BLaER1 (cell line): ENCODE results near the gene PRMT7.

Experiments used
- H3K27ac ChIP-seq: shearing (Covaris generic); formaldehyde crosslinking; 2 replicates; pipeline ENCODE4 v1.8.1; 2022
- H3K27me3 ChIP-seq: shearing (Covaris generic); formaldehyde crosslinking; 2 replicates; pipeline ENCODE4 v1.8.1; 2022
- H3K36me3 ChIP-seq: shearing (Covaris generic); formaldehyde crosslinking; 2 replicates; pipeline ENCODE4 v1.8.1; 2022
- H3K4me1 ChIP-seq: shearing (Covaris generic); formaldehyde crosslinking; 2 replicates; pipeline ENCODE4 v1.8.1; 2022
- H3K4me2 ChIP-seq: shearing (Covaris generic); formaldehyde crosslinking; 2 replicates; pipeline ENCODE4 v1.8.1; 2022
- H3K4me3 ChIP-seq: shearing (Covaris generic); formaldehyde crosslinking; 2 replicates; pipeline ENCODE4 v1.8.1; 2022
- H3K9ac ChIP-seq: shearing (Covaris generic); formaldehyde crosslinking; 2 replicates; pipeline ENCODE4 v1.8.1; 2022
- H3K9me3 ChIP-seq: shearing (Covaris generic); formaldehyde crosslinking; 2 replicates; pipeline ENCODE4 v1.8.1; 2022
- H4K20me1 ChIP-seq: shearing (Covaris generic); formaldehyde crosslinking; 2 replicates; pipeline ENCODE4 v1.8.1; 2022
- Cebpa-rat ChIP-seq: shearing (Covaris generic); IDR thresholded peaks from 2 replicates; pipeline ENCODE4 v1.8.1; 2022

The PRMT7 gene, protein sequence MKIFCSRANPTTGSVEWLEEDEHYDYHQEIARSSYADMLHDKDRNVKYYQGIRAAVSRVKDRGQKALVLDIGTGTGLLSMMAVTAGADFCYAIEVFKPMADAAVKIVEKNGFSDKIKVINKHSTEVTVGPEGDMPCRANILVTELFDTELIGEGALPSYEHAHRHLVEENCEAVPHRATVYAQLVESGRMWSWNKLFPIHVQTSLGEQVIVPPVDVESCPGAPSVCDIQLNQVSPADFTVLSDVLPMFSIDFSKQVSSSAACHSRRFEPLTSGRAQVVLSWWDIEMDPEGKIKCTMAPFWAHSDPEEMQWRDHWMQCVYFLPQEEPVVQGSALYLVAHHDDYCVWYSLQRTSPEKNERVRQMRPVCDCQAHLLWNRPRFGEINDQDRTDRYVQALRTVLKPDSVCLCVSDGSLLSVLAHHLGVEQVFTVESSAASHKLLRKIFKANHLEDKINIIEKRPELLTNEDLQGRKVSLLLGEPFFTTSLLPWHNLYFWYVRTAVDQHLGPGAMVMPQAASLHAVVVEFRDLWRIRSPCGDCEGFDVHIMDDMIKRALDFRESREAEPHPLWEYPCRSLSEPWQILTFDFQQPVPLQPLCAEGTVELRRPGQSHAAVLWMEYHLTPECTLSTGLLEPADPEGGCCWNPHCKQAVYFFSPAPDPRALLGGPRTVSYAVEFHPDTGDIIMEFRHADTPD

GRCh38 chr16:68310774-68311511 is at the start of gene PRMT7, which contains the start of gene SLC7A6OS:
Gene PRMT7 (plus strand): TSS chr16:68311019. CDS start chr16:68315980, 4,961 bp downstream.
Gene SLC7A6OS (minus strand): TSS chr16:68310946. CDS start chr16:68310926, 20 bp downstream.
- peak within 1 kb of the TSS; percentile 95 for H3K4me2 ChIP-seq
- H3K9ac ChIP-seq = peak within 1 kb of the TSS; percentile 88
- H3K4me1 ChIP-seq = peaks cover 39% of the 10 kb centered on the region
- H3K27me3 ChIP-seq = no peaks in the 10 kb centered on the region
- H3K36me3 ChIP-seq = peaks cover 74% of the 10 kb centered on the region
- H4K20me1 ChIP-seq = peaks cover 24% of the 10 kb centered on the region; the same call in 1 of the 2 replicates
- no peaks in the 10 kb centered on the region for H3K9me3 ChIP-seq
- H3K27ac ChIP-seq = peak within 1 kb of the TSS; percentile 83
- TF ChIP-seq Cebpa-rat = no peak
- peak within 1 kb of the TSS; percentile 86 for H3K4me3 ChIP-seq

DNA sequence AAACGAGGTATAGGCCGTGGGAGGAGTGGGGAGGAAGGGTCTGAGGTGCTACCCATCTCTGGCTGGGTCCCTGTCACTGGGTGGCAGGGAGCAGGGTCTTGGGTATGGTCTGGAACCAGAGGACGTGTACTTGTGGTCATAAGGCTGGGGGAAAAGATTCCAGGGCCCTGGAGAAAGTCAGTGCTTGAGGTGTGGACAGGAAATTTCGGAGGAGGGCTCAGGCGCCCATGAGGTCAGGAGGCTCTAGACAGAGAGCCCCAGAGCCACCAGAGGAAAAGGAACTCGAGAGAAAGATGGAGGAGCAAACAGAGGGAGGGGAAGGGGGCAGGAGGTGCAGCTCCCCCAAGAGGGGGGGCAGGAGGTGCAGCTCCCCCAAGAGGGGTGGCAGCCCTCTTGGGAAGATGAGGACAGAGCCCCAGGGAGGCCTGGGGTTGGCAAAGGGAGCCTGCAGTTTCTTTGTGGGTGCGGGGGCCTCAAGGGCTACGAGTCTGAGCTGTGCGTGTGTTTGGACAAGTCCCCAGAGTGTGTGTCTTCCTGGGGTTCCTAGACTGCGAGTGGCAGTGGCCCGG is 47.2 kb upstream of the PRMT7 start:
- H4K20me1 ChIP-seq = peaks cover 34% of the 10 kb centered on the region
- H3K36me3 ChIP-seq = peaks cover 41% of the 10 kb centered on the region
- H3K27me3 ChIP-seq = no peaks in the 10 kb centered on the region
- peaks cover 82% of the 10 kb centered on the region for H3K4me1 ChIP-seq
- H3K9me3 ChIP-seq = no peaks in the 10 kb centered on the region
- H3K27ac ChIP-seq = peak overlapping the region; percentile 97
- H3K4me2 ChIP-seq = peak overlapping the region; percentile 82
- H3K9ac ChIP-seq = peak overlapping the region; percentile 94
- no peak for TF ChIP-seq Cebpa-rat
- H3K4me3 ChIP-seq = peak overlapping the region; percentile 88

- H4K20me1 ChIP-seq = peaks cover 42% of the 10 kb centered on the region
- no peaks in the 10 kb centered on the region for H3K9me3 ChIP-seq
- peak within 1 kb of the TSS; percentile 94 for H3K9ac ChIP-seq
- TF ChIP-seq Cebpa-rat = no peak
- H3K36me3 ChIP-seq = peaks cover 41% of the 10 kb centered on the region
- peaks cover 77% of the 10 kb centered on the region for H3K4me1 ChIP-seq
- H3K27me3 ChIP-seq = no peaks in the 10 kb centered on the region
- H3K4me2 ChIP-seq = peak within 1 kb of the TSS; percentile 82
- H3K27ac ChIP-seq = peak within 1 kb of the TSS; percentile 97
- H3K4me3 ChIP-seq = peak within 1 kb of the TSS; percentile 88
Observed at GRCh38 chr16:68264128-68265077, 46.4 kb upstream of the PRMT7 start, which contains the start of gene SLC7A6. Gene SLC7A6 (plus strand): TSS chr16:68264526. CDS start chr16:68274727, 10,201 bp downstream.

GRCh38 chr16:68265078-68265920 is 45.5 kb upstream of the PRMT7 start:
- H3K9ac ChIP-seq = peak overlapping the region; percentile 94

GRCh38 chr16:68267612-68268405 is 43.0 kb upstream of the PRMT7 start:
- Histone ChIP-seq H3K4me1 (peaks cover 53% of the 10 kb centered on the region), H3K27me3 (no peaks in the 10 kb centered on the region), H3K4me2 (peak overlapping the region; percentile 51), H3K9ac (no peak overlapping the region), H3K36me3 (peaks cover 54% of the 10 kb centered on the region), H4K20me1 (peaks cover 76% of the 10 kb centered on the region), H3K9me3 (no peaks in the 10 kb centered on the region), H3K27ac (no peak overlapping the region), H3K4me3 (no peak overlapping the region)
- no peak for TF ChIP-seq Cebpa-rat

More at GRCh38 chr16:68265078-68265920, 45.5 kb upstream of the PRMT7 start:
- Histone ChIP-seq H3K4me2 (peak overlapping the region; percentile 82), H4K20me1 (peaks cover 50% of the 10 kb centered on the region), H3K36me3 (peaks cover 40% of the 10 kb centered on the region), H3K9me3 (no peaks in the 10 kb centered on the region), H3K27me3 (no peaks in the 10 kb centered on the region), H3K27ac (peak overlapping the region; percentile 97), H3K4me1 (peaks cover 68% of the 10 kb centered on the region), H3K4me3 (peak overlapping the region; percentile 88)
- no peak for TF ChIP-seq Cebpa-rat

- no peak overlapping the region for H3K9ac ChIP-seq
- H3K4me1 ChIP-seq = peaks cover 50% of the 10 kb centered on the region
Observed at GRCh38 chr16:68269793-68270192, 41.0 kb upstream of the PRMT7 start.

DNA sequence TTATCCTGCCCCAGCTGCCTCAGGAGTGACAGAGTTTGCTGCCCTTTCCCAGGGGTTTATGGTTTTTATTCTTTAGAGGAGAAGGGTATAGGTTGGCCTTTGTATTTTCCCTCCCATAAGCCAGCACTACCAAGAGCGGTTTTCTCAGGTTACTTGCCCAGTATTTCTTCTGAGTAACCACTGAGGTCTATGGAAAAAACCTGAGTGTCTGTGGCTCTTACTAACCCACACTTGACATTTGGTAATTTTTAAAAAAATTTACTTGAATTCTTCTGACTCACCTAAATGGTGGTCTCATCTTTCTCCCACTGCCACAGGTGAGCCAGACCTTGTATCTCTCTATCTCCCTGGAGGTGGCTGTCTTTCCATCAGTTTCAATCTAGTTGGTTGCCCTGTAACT is 40.5 kb upstream of the PRMT7 start:
- Histone ChIP-seq H3K4me2 (no peak overlapping the region), H3K4me1 (peaks cover 54% of the 10 kb centered on the region), H3K9ac (no peak overlapping the region), H3K9me3 (no peaks in the 10 kb centered on the region), H3K27me3 (no peaks in the 10 kb centered on the region), H3K36me3 (peaks cover 79% of the 10 kb centered on the region), H3K4me3 (no peak overlapping the region), H3K27ac (no peak overlapping the region), H4K20me1 (peaks cover 98% of the 10 kb centered on the region)
- TF ChIP-seq Cebpa-rat = no peak

More at GRCh38 chr16:68269793-68270192, 41.0 kb upstream of the PRMT7 start:
- H3K9me3 ChIP-seq = no peaks in the 10 kb centered on the region
- peaks cover 74% of the 10 kb centered on the region for H3K36me3 ChIP-seq
- TF ChIP-seq Cebpa-rat = no peak
- H3K27ac ChIP-seq = no peak overlapping the region
- peaks cover 95% of the 10 kb centered on the region for H4K20me1 ChIP-seq
- H3K27me3 ChIP-seq = no peaks in the 10 kb centered on the region
- H3K4me3 ChIP-seq = no peak overlapping the region
- no peak overlapping the region for H3K4me2 ChIP-seq
